GM12892 (cell line): ENCODE results near the gene SORBS1.

ENCODE experiments used
- DNase-seq: peaks from one replicate; pipeline ENCODE4 v3.0.0; 2011; ENCODE audit not compliant: insufficient read length
- FAIRE-seq: peaks from 2 replicates; lab custom pipeline; 2011; peaks lifted over from hg19 to GRCh38; lab: Jason Lieb, UNC
- POLR2A ChIP-seq: IDR thresholded peaks from 2 replicates; pipeline ENCODE4 v1.6.1; 2011; ENCODE audit warnings: low read depth, low read length, control low read depth
- POLR2AphosphoS5 ChIP-seq: IDR thresholded peaks from 2 replicates; pipeline ENCODE4 v1.6.1; 2011; ENCODE audit warnings: low read depth, low read length, control low read depth
- TAF1 ChIP-seq: IDR thresholded peaks from 2 replicates; pipeline ENCODE4 v1.6.1; 2011; ENCODE audit warnings: low read depth, mild to moderate bottlenecking, control low read depth, low read length, borderline replicate concordance

The SORBS1 gene

GRCh38 chr10:95415621-95416031 lies 145.5 kb downstream of the SORBS1 start:
- DNase-seq (no peak), FAIRE-seq (no peak)
- TF ChIP-seq POLR2A (no peak), POLR2AphosphoS5 (no peak), TAF1 (no peak)

- DNase-seq (no peak), FAIRE-seq (no peak)
- no peak for TF ChIP-seq TAF1
- TF ChIP-seq POLR2AphosphoS5 = no peak
- no peak for TF ChIP-seq POLR2A
Measured at GRCh38 chr10:95414844-95415485, 146.2 kb downstream of the SORBS1 start.

- DNase-seq (no peak), FAIRE-seq (no peak)
- no peak for TF ChIP-seq POLR2AphosphoS5
- no peak for TF ChIP-seq TAF1
- TF ChIP-seq POLR2A = no peak
Measured at GRCh38 chr10:95414016-95414830, 146.9 kb downstream of the SORBS1 start.

GRCh38 chr10:95413588-95413987 lies 147.6 kb downstream of the SORBS1 start:
- DNase-seq = no peak
- TF ChIP-seq TAF1 (no peak), POLR2AphosphoS5 (no peak), POLR2A (no peak)
- no peak for FAIRE-seq

GRCh38 chr10:95411635-95412034 lies 149.5 kb downstream of the SORBS1 start:
- no peak for TF ChIP-seq POLR2A
- no peak for TF ChIP-seq TAF1
- no peak for TF ChIP-seq POLR2AphosphoS5
- DNase-seq = no peak
- FAIRE-seq = no peak

GRCh38 chr10:95408983-95409873 lies 151.9 kb downstream of the SORBS1 start:
- FAIRE-seq (no peak), DNase-seq (no peak)
- TF ChIP-seq TAF1 (no peak), POLR2AphosphoS5 (no peak), POLR2A (no peak)

- FAIRE-seq = no peak
- TF ChIP-seq TAF1 (no peak), POLR2A (no peak), POLR2AphosphoS5 (no peak)
Measured at GRCh38 chr10:95408148-95408960, 152.8 kb downstream of the SORBS1 start.

GRCh38 chr10:95407546-95407945 lies 153.6 kb downstream of the SORBS1 start:
- FAIRE-seq = no peak
- no peak for TF ChIP-seq TAF1
- TF ChIP-seq POLR2A = no peak
- TF ChIP-seq POLR2AphosphoS5 = no peak
- no peak for DNase-seq

More at GRCh38 chr10:95408148-95408960, 152.8 kb downstream of the SORBS1 start:
- DNase-seq = no peak

- DNase-seq (no peak), FAIRE-seq (no peak)
- TF ChIP-seq POLR2A (no peak), TAF1 (no peak), POLR2AphosphoS5 (no peak)
Measured at GRCh38 chr10:95406651-95407280, 154.4 kb downstream of the SORBS1 start.

GRCh38 chr10:95405655-95406054 lies 155.5 kb downstream of the SORBS1 start:
- TF ChIP-seq TAF1 (no peak), POLR2AphosphoS5 (no peak), POLR2A (no peak)
- FAIRE-seq = no peak
- no peak for DNase-seq
